HG03571 (cell line): ENCODE data around the gene PRDM16.

Experiments used
- ATAC-seq: cut with Tn5 transposase; IDR thresholded peaks from one replicate; pipeline ENCODE4 v1.9.1; 2021; ENCODE audit not compliant: unreplicated experiment

Gene PRDM16

DNA sequence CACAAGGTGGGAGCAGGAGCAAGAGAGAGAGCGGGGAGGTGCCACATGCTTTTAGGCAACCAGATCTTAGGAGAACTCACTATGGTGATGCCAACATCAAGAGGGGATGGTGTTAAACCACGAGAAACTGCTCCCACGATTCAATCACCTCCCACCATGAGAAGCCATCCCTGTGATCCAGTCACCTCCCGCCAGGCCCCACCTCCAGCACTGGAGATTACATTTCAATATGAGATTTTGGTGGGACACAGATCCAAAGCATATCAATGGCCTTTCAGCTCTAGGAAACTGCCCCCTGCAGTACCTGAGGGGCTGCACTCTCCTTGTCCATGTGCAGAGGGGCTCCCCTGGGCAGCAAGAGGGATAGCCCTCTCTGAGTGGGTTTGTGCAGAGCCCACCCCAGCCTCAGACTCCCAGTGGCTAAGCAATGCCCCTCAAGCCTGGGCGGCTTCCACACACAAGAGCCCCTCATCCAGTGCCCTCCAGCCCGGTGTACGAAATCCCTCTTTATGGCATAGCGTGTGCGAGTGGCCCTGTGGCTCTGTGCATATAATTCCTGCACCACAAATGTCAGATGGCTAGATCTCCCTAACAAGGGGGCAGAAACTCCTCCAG lies 15.5 kb upstream of the PRDM16 start:
- no peak for ATAC-seq

DNA sequence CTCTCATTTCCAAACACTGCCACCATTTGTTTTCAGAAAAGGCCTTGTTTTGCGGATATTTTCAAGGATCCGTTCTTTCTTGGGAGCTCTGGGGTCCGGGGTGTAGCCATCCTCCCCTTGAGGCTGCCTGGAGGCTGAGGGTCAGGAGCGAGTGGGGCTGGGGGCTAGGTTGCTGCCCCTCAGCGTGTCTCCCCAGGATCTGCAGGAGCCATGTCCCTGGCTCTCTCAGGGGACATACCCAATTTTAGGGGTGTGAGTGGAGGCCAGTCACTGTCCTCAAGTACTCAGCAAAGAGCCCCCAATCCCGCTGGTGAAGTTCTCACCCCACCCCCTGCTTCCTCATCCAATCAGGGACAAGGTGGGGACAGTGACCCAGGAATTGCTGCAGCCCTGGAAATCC lies 15.0 kb upstream of the PRDM16 start:
- no peak for ATAC-seq

- no peak for ATAC-seq
These were observed 14.5 kb upstream of the PRDM16 start for GRCh38 chr1:3054474-3054873.

DNA sequence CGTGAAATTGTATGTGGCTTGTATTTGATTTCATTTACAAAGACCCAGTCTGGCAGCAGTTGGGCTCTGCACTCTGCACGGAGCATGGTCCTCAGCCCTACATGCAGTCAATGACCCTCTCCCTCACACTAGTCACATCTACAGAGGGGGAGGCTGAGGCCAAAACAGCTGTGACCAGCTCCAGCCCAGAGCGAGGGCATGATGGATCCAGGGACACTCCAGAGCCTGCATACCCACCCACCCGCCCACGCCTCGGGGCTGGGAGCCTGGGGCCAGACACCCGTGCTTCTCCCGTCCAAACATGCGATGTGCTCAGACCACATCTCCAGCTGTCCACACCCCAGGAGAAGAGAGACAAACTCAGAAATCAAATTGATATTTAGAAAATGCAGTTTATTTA lies 14.0 kb upstream of the PRDM16 start:
- no peak for ATAC-seq

DNA sequence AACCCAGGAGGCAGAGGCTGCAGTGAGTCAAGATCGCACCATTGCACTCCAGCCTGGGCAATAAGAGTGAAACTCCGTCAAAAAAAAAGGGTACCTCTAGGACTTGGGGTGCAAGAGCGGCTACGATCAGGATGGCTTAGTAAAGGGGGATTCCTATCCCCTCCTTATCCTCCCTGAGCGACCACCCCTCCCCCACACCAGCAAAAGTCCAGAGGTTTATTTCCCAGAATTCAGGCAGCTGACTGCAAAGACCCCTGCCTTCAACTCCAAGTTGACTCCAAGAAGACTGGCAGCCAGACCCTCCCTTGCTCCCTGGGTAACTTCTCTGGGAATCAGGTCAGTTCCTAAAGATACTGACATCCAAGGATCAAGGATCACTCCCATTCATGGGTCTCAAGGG lies 12.4 kb upstream of the PRDM16 start:
- ATAC-seq: no peak

DNA sequence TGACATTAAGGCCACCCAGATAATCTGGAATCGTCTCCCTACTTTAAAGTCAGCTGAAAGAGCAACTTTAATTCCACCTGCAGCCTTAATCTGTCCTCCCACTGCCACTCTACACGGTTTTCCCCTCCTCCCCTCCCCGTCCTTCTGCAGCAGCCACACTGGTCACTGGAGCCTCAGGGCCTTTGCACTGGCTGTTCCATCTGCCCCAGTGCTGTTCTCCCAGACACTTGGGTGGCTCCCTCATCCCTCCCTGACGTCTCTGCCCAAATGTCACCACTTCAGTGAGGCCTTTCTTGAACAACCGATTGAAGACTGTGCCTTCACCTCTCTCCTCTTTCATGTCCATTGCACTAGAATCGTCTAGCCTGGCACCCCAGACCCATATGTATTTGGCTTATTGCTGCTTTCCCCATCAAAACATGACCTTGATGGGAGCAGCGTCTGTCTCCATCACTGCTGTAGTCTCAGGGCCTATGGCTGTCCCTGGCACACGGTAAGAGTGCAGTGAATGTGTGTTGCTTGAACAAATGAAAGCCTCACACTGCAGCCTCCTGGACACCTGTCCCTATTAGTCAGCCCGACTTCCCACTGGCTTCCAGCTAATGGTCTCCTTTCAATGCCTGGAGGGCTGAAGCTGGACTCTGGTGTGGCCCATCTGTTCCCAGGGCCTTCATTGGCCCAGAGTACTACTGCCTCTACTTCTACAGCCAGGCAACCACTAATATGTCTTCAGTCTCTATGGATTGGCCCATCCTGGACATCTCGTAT lies 10.6 kb upstream of the PRDM16 start:
- no peak for ATAC-seq

DNA sequence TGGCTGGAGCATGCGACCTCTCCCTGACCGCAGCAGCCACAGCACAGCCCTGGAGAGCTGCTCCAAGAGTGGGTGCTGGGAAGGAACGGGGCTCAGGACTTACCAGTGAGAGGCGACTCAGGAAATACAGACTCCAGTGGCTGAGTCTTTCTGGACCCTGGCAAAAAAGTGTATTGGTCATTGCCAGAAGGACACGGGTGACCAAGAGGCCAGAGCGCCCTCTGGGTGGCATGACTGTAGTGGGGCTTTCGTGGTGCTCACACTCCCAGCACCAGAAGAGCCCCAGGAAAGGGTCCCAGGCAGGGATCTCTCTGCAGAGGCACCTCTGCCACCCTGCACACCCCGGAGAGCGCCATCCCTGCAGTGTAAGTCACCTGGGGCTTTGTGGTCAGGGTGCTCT lies 8.9 kb upstream of the PRDM16 start:
- no peak for ATAC-seq

DNA sequence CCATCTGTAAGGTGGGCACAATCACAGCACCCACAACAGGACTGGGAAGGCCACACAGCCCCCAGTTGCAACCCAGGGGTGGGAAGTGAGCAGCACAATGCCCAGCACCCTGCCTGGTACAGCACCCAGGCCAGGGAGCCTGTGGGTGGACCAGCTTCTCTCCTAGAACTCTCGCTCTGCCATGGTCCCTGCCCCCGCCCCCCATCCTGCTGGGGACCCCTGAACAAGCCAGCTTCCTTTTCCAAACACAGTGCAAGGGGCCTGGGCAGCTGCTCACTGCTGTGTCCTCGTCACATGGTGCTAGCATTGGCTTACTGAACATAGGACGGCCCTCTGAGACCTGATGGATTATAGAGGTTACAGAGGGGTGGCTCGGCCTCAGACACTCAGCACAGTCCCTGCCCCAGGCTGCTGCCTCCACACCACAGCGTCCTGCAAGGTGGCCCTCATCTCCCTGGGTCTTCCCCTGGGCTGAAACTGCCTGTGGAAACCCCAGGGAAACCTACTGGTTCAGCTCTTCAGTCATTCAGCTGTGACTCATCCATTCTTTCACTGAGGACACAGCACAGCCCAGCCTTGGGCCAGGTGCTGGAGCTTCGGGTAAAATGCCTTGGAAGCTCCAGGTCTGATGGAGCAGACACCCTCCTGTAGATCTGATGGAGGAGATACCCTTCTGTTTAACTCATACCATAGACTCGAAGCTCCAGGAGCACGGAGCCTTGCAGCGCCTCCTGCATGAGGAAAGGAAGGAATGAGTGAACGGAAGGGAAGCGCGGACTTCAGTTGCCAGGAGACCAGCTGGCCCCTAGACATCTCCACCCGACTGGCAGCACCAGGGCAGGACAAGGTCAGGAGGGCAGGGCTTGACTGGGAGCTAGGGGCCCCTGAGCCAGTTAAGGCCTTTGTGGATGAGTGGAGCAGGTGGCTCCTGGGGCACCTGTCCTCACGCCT lies 8.1 kb upstream of the PRDM16 start:
- no peak for ATAC-seq

DNA sequence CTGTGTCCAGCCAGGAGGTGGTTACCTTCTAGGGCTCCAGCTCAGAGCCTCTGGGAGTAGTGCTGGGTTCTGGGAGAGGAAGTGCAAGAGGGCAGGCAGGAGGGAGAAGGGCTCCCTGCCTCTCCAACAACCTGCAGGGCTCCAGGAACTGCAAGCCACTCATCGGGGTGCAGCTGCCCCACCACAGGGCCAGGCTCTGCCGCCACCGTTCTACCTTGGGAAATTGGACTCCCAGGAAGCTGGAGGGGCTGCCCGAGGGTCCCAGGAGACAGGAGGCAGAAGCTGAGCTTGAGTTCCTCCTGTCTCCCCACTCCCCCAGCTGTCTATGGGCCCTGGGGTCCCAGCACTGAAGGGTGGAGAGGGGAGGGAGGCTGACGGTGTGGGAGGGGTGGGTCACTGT lies 7.4 kb upstream of the PRDM16 start:
- no peak for ATAC-seq

DNA sequence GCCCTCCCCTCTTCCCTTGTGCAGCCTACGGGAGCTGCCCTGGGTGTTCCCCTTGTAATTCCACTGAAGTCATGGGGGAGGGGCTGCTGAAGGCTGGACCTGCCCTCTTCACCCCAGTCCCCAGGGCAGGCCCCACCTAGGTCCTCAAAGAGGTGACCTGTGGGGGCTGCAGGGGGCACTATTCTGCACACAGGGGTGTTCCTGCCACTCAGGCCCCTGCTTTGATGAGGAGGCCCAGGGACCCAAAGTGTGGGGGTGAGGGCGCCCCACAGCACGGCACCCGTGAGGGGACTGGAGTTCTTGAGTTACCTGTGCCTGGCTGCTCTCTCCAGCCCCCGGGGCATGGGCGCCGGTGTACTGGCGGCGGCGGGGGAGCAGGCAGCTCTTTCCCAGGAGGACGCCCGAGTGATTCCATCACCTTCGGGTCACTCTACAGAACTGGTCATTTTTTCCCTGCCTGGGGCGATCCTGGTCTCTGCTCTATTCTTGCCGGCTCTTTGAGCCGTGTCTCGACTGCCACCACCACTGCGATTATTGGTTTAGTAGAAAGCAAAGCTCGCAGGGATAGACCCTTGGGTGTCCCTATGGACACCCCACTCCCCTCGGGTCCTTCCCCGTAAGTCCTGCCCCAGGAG lies 6.9 kb upstream of the PRDM16 start:
- ATAC-seq: no peak

GRCh38 chr1:3062616-3063378 lies 6.2 kb upstream of the PRDM16 start:
- ATAC-seq: no peak

GRCh38 chr1:3063379-3064295 lies 5.4 kb upstream of the PRDM16 start:
- ATAC-seq: no peak

DNA sequence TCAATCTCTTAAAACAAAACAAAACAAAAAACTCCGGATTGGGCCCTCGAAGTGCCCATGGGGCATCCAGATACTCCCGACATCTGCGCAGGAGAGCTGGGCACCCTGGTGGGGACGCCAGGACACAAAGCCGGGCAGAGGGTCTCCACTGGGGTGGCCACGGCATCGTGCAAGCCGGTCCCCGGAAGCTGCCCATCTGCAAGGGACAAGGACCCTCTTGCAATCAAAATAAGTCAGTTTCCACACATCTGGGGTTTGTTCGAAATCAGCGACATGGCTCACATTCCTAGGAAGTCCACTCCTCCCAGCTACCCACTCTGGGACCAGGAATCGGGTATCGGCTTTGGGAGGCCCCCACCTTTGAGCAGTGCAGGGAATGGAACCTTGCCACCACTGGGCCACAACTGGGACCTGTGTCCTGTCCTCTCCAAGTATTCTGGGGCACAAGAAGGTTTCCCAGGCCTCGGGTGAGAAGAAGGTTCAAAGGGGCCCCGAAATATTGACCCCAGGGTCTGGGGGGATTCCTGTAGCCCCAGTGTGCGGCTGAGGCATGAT lies 4.6 kb upstream of the PRDM16 start:
- ATAC-seq: no peak

DNA sequence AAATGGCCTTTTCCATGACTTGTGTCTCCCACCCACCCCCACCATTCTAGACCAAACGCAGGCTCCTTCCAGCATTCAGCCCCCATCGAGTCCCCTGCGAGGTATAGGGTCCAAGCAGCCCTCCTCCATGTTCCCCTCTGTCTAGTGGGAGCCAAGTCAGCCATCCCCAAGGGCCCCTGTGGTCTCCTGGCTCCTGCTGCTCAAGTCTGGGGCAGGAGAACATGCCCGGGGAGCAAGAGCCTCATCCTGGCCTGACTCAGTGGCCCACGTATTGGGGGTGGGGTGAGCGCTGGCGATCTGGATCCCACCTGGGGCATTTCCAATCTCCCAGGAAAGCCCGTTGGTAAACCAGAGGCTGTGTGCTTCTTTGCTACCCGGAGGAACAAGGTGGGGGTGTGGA lies 4.1 kb upstream of the PRDM16 start:
- no peak for ATAC-seq

DNA sequence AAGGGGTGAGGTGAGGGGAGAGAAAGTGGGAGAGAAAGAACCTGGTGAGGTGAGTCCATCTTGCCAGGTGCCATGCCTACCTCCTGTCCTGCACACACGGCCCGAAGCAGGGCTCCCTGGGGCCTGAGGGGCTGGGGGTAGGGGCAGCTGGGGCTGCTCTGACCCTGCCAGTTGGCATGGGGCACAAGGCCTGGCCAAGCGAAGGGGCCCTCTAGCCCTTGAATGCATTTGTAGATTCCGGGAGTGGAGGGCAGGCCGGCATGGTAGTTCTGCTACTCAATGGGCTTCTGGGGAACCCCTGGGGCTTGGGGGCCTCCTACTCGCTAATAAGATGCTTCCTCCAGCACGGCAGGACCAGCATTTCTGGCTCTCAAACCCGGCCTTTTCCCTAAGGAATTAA lies 3.6 kb upstream of the PRDM16 start:
- ATAC-seq: no peak

- ATAC-seq: no peak
These were observed 3.2 kb upstream of the PRDM16 start for GRCh38 chr1:3065797-3066196.

- ATAC-seq: no peak
These were observed 2.7 kb upstream of the PRDM16 start for GRCh38 chr1:3066250-3066711.

DNA sequence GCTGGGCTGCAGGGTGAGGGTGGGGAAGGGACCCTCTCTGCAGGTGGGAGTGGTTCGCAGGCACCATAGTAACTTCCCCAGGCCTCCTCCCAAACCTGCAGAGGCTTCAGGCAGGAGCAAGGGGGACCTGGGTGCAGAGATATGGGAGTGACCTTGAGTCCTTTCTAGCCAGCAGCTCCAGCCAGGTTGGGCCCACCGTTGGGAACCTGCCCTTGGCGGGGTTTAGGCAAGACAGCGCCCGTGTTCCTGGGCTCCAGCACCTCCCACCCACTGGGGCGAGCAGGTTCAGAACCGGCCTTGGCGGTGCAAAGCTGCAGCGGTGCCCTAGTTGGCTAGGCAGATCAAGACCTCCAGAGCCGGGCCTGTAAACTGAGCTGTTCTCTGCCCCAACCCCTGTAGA lies 2.2 kb upstream of the PRDM16 start:
- no peak for ATAC-seq

DNA sequence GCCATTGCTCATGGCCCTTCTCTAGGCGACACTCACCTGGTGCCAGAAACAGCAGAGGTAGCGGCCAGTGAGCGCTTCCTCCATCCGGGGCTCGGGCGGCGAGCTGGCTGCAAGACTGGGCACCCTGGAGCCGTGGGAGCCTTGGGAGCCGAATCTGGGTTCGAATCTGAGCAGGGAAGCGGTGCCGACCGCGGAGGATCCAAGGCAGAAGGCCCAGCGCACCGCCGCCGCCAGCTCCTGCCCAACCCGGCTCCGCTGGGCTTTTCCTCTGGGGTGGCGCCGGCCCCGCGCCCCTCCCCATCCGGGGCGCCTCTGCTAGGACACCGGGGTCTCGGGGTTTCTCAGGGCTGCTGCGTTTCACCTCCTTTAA lies 1.7 kb upstream of the PRDM16 start:
- no peak for ATAC-seq
